Gastrocnemius medialis (tissue), 4 donors: ENCODE results near the gene PANX1.

Experiments used
- CTCF ChIP-seq, 5 experiments: fragments of 450-650 bp in 3 of 5; fragments of 200-600 bp in 2 of 5; sonication (generic) in 2 of 5; IDR thresholded peaks in 4 of 5; conservative IDR thresholded peaks in 1 of 5; 1 replicate in 4 of 5; 2 replicates in 1 of 5; pipeline ENCODE4 v1.5.1; 2016 to 2019; ENCODE audit warnings: antibody characterized with exemption in 5 of 5, mild to moderate bottlenecking in 3 of 5, moderate library complexity in 3 of 5
- POLR2A ChIP-seq, 2 donors: fragments of 450-650 bp; IDR thresholded peaks; one replicate each; pipeline ENCODE4 v1.6.1; 2017; ENCODE audit warnings: antibody characterized with exemption in 2 of 2, mild to moderate bottlenecking in 2 of 2, moderate library complexity in 2 of 2

- TF ChIP-seq POLR2A (IDR thresholded peaks at IDR 0.05) (no peak), CTCF (IDR thresholded peaks at IDR 0.05 in 4 of 5, conservative IDR thresholded peaks at IDR 0.05 in 1 of 5) (no peak)
These were observed 38.2 kb upstream of the PANX1 start for GRCh38 chr11:94090401-94090800.
